Caco-2 (cell line): ENCODE data around the gene ERP44. TPM values are rescaled to one million over a fixed set of nuclear protein-coding genes. Genes with fewer than 3 reads are reported as not detected.

Source experiments
- BruUV-seq: library from RNA; stranded (reverse); fragments of 400-500 nt; replicated peaks from 2 replicates; lab custom pipeline; 2021; lab: Mats Ljungman, UMichigan
- CTCF ChIA-PET: fragments of 300-600 bp; sonication (Branson Sonifier 250); formaldehyde crosslinking; loops from one replicate; lab custom pipeline; 2022; ENCODE audit warnings: antibody characterized with exemption; lab: Charles Lee
- POLR2A ChIA-PET: fragments of 300-600 bp; sonication (Branson Sonifier 250); formaldehyde crosslinking; loops from one replicate; lab custom pipeline; 2022; ENCODE audit warnings: antibody characterized with exemption; lab: Charles Lee
- DNase-seq, 2 experiments: peaks; one replicate each; pipeline versions ENCODE4 v3.0.0 to v3.0.0-alpha.2; 2020 to 2022
- H3K27me3 ChIP-seq: replicated peaks from 2 replicates; pipeline ENCODE4 v1.6.0; 2011; ENCODE audit warnings: low read length; ENCODE audit not compliant: control insufficient read depth, insufficient read depth
- H3K36me3 ChIP-seq: 2 replicates; pipeline ENCODE4 v1.5.1; 2011; ENCODE audit warnings: low read length; ENCODE audit not compliant: control insufficient read depth, insufficient read depth
- H3K4me1 ChIP-seq: fragments of 250-450 bp; sonication (Bioruptor Pico); 2 replicates; pipeline ENCODE4 v1.5.1; 2020; ENCODE audit warnings: mild to moderate bottlenecking
- H3K4me3 ChIP-seq: 2 replicates; pipeline ENCODE4 v1.5.1; 2011; ENCODE audit warnings: low read depth, mild to moderate bottlenecking, control low read depth, low read length
- H3K9me3 ChIP-seq: fragments of 250-450 bp; sonication (Bioruptor Pico); 2 replicates; pipeline ENCODE4 v1.5.1; 2020; ENCODE audit warnings: mild to moderate bottlenecking, moderate library complexity
- H3K27ac Mint-ChIP-seq: one replicate; pipeline ENCODE4 v1.8.0; 2022; ENCODE audit warnings: mixed read lengths; ENCODE audit not compliant: unreplicated experiment
- H3K27me3 Mint-ChIP-seq: one replicate; pipeline ENCODE4 v1.8.0; 2022; ENCODE audit warnings: mixed read lengths; ENCODE audit not compliant: insufficient read depth, unreplicated experiment
- H3K36me3 Mint-ChIP-seq: one replicate; pipeline ENCODE4 v1.8.0; 2022; ENCODE audit warnings: mild to moderate bottlenecking, mixed read lengths; ENCODE audit not compliant: insufficient read depth, unreplicated experiment
- H3K4me1 Mint-ChIP-seq: one replicate; pipeline ENCODE4 v1.8.0; 2022; ENCODE audit warnings: low read depth, mixed read lengths; ENCODE audit not compliant: unreplicated experiment
- H3K4me3 Mint-ChIP-seq: one replicate; pipeline ENCODE4 v1.8.0; 2022; ENCODE audit warnings: mild to moderate bottlenecking, moderate library complexity, mixed read lengths; ENCODE audit not compliant: unreplicated experiment
- H3K9me3 Mint-ChIP-seq: one replicate; pipeline ENCODE4 v1.8.0; 2022; ENCODE audit warnings: mixed read lengths; ENCODE audit not compliant: unreplicated experiment
- CTCF ChIP-seq, 2 experiments: fragments of 200-600 bp in 1 of 2; IDR thresholded peaks; 1 replicate in 1 of 2; 2 replicates in 1 of 2; pipeline versions ENCODE4 v1.5.1 to v1.8.0; 2011 to 2022; ENCODE audit warnings: antibody characterized with exemption in 1 of 2, control low read depth in 1 of 2, inconsistent platforms in 1 of 2, low read depth in 1 of 2, low read length in 1 of 2, mild to moderate bottlenecking in 1 of 2, moderate library complexity in 1 of 2; ENCODE audit not compliant: insufficient read depth in 1 of 2, severe bottlenecking in 1 of 2, unreplicated experiment in 1 of 2
- intact Hi-C: fragments of 100-400 bp; cut with micrococcal nuclease; formaldehyde crosslinking; loops from one replicate; pipeline ENCODE4 v1.10.0; 2022; ENCODE audit not compliant: unreplicated experiment
- total RNA-seq: library from RNA; stranded (reverse); gene quantifications from 2 replicates; pipeline ENCODE4 v1.2.3, GENCODE V29; 2022

Gene ERP44
- total RNA-seq, 1 experiment from 2014 or later: 25.6 TPM

- Mint-ChIP-seq H3K36me3 (no peaks in the 10 kb centered on the region), H3K9me3 (no peaks in the 10 kb centered on the region), H3K27me3 (no peaks in the 10 kb centered on the region), H3K27ac (no peak overlapping the region), H3K4me1 (no peaks in the 10 kb centered on the region), H3K4me3 (no peak overlapping the region)
- no peak for TF ChIP-seq CTCF (IDR thresholded peaks at IDR 0.05; ENCODE audit: insufficient read depth in 1 of 2, low read depth in 1 of 2, low read length in 1 of 2, severe bottlenecking in 1 of 2, unreplicated experiment in 1 of 2)
- ChIA-PET CTCF (no interaction called here), POLR2A (no interaction called here)
- no peak overlapping the region for H3K4me3 ChIP-seq
- 0 out of 2 replicates have a peak, but pooled peaks cover 3% of the 10 kb centered on the region for H3K4me1 ChIP-seq
- no peaks in the 10 kb centered on the region for H3K27me3 ChIP-seq
- H3K9me3 ChIP-seq: no peaks in the 10 kb centered on the region
- no peaks in the 10 kb centered on the region for H3K36me3 ChIP-seq
- BruUV-seq: no TSS peak
- intact Hi-C loops: no loop called here
- DNase-seq: no peak
Measured at GRCh38 chr9:100088202-100088601, 10.6 kb downstream of the ERP44 start.

GRCh38 chr9:100087218-100087617 lies 11.6 kb downstream of the ERP44 start:
- intact Hi-C loops: no loop called here
- Histone ChIP-seq H3K4me3 (no peak overlapping the region), H3K36me3 (no peaks in the 10 kb centered on the region), H3K4me1 (0 out of 2 replicates have a peak, but pooled peaks cover 3% of the 10 kb centered on the region), H3K9me3 (no peaks in the 10 kb centered on the region), H3K27me3 (no peaks in the 10 kb centered on the region)
- no peak overlapping the region for H3K27ac Mint-ChIP-seq
- ChIA-PET CTCF (no interaction called here), POLR2A (no interaction called here)
- no peak overlapping the region for H3K4me3 Mint-ChIP-seq
- no peaks in the 10 kb centered on the region for H3K9me3 Mint-ChIP-seq
- TF ChIP-seq CTCF (IDR thresholded peaks at IDR 0.05; ENCODE audit: insufficient read depth in 1 of 2, low read depth in 1 of 2, low read length in 1 of 2, severe bottlenecking in 1 of 2, unreplicated experiment in 1 of 2): no peak
- no TSS peak for BruUV-seq
- peaks cover 6% of the 10 kb centered on the region for H3K36me3 Mint-ChIP-seq
- H3K27me3 Mint-ChIP-seq: no peaks in the 10 kb centered on the region
- no peak for DNase-seq
- no peaks in the 10 kb centered on the region for H3K4me1 Mint-ChIP-seq

DNA sequence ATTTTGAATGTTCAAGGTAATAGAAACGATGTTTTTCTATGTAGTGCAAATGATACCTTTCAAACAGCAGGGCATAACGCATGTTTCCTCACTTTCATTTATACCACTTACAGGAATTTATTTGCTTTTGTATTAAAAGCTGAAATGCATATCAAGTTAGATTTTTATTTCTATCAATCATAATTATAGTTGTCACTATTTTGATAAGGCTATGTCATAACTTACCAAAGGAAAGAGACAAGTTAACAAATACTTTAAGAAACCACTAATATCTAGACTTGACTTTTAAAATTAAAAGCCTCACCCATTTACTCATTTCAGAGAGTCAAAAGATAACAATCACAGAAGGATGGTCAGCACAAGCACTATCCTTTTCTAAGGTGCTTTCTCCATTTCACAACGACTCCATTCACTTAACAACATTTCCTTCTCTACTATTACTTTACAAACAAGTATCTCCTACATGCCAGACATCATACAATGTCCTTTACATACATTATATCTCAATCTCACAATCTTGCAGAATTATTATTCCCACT lies 12.6 kb downstream of the ERP44 start:
- ChIA-PET POLR2A (no interaction called here), CTCF (no interaction called here)
- Mint-ChIP-seq H3K27me3 (no peaks in the 10 kb centered on the region), H3K27ac (no peak overlapping the region), H3K4me1 (no peaks in the 10 kb centered on the region), H3K9me3 (no peaks in the 10 kb centered on the region), H3K36me3 (peaks cover 6% of the 10 kb centered on the region), H3K4me3 (no peak overlapping the region)
- Histone ChIP-seq H3K27me3 (no peaks in the 10 kb centered on the region), H3K4me1 (0 out of 2 replicates have a peak, but pooled peaks cover 3% of the 10 kb centered on the region), H3K4me3 (no peak overlapping the region), H3K36me3 (no peaks in the 10 kb centered on the region), H3K9me3 (no peaks in the 10 kb centered on the region)
- BruUV-seq: no TSS peak
- TF ChIP-seq CTCF (IDR thresholded peaks at IDR 0.05; ENCODE audit: insufficient read depth in 1 of 2, low read depth in 1 of 2, low read length in 1 of 2, severe bottlenecking in 1 of 2, unreplicated experiment in 1 of 2): no peak
- no peak for DNase-seq
- intact Hi-C loops: no loop called here
